HG03139 (cell line): ENCODE data around the gene COL5A2.

Experiments
- ATAC-seq: cut with Tn5 transposase; IDR thresholded peaks from one replicate; pipeline ENCODE4 v1.9.1; 2021; ENCODE audit not compliant: unreplicated experiment

COL5A2 gene

GRCh38 chr2:189179570-189179950 lies at the start of gene COL5A2:
Gene COL5A2 (minus strand): TSS chr2:189179761. CDS start chr2:189179604, 157 bp downstream.
- ATAC-seq: no peak

- ATAC-seq: no peak
Measured at GRCh38 chr2:189226017-189226416, 46.5 kb upstream of the COL5A2 start.

GRCh38 chr2:189225032-189225431 lies 45.5 kb upstream of the COL5A2 start:
- ATAC-seq: no peak

GRCh38 chr2:189222468-189223105 lies 43.0 kb upstream of the COL5A2 start:
- no peak for ATAC-seq

GRCh38 chr2:189221811-189222467 lies 42.4 kb upstream of the COL5A2 start:
- no peak for ATAC-seq

- ATAC-seq: no peak
Measured at GRCh38 chr2:189218236-189218635, 38.7 kb upstream of the COL5A2 start.

- ATAC-seq: no peak
Measured at GRCh38 chr2:189217541-189217940, 38.0 kb upstream of the COL5A2 start.

GRCh38 chr2:189217051-189217450 lies 37.5 kb upstream of the COL5A2 start:
- ATAC-seq: no peak

- no peak for ATAC-seq
Measured at GRCh38 chr2:189214484-189214883, 34.9 kb upstream of the COL5A2 start.

GRCh38 chr2:189213250-189213649 lies 33.7 kb upstream of the COL5A2 start:
- ATAC-seq: no peak

GRCh38 chr2:189210250-189211087 lies 30.9 kb upstream of the COL5A2 start:
- ATAC-seq: no peak

GRCh38 chr2:189208254-189208653 lies 28.7 kb upstream of the COL5A2 start:
- ATAC-seq: no peak

- ATAC-seq: no peak
Measured at GRCh38 chr2:189204322-189204941, 24.9 kb upstream of the COL5A2 start.

GRCh38 chr2:189203177-189203799 lies 23.7 kb upstream of the COL5A2 start:
- ATAC-seq: no peak

GRCh38 chr2:189199797-189200196 lies 20.2 kb upstream of the COL5A2 start:
- no peak for ATAC-seq

GRCh38 chr2:189192766-189193165 lies 13.2 kb upstream of the COL5A2 start:
- ATAC-seq: no peak

- no peak for ATAC-seq
Measured at GRCh38 chr2:189191766-189192165, 12.2 kb upstream of the COL5A2 start.

- ATAC-seq: no peak
Measured at GRCh38 chr2:189190685-189191084, 11.1 kb upstream of the COL5A2 start.

GRCh38 chr2:189188115-189188805 lies 8.7 kb upstream of the COL5A2 start:
- ATAC-seq: no peak

- ATAC-seq: no peak
Measured at GRCh38 chr2:189183170-189183569, 3.6 kb upstream of the COL5A2 start.
